NCI-H226 (cell line): ENCODE results near the gene ZNF618.
"Not testable (repeated sequence)": the region's sequence is repeated elsewhere in the genome, so short reads cannot be mapped to it uniquely, and the experiment has no call there.

Experiments used
- DNase-seq: peaks from one replicate; pipeline ENCODE4 v3.0.0-alpha.2; 2015

The ZNF618 gene

GRCh38 chr9:114027159-114027862 is 151.2 kb downstream of the ZNF618 start:
- DNase-seq = no peak

DNA sequence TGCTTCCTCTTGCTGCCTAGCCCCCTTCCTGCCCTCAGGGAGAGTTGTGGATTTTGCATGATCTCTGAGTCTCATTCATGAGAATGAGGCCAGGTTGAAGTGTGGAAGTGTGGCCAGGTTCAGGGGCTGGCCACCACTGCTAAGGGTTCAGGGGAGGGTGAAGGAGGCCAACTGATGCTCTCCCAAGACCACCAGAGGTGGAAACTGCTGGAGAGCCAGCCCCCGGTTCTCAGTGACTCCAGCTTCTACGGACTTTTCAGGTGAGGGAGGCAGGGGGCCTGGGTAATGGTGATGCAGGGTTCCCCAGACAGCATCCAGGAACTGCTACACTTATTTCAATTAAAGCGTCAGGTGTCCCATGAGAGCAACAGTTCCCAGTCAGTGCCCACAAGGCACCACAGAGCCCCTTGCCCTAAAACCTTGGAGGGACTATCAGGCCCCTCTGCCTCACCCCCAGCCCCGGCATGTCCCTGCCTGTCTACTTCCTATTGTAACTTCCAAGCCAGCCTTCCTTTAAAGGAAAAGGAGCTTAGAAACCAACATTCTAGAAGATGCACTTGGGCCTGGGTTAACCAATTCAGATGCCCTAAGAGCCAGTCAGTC is 151.9 kb downstream of the ZNF618 start:
- DNase-seq = no peak

DNA sequence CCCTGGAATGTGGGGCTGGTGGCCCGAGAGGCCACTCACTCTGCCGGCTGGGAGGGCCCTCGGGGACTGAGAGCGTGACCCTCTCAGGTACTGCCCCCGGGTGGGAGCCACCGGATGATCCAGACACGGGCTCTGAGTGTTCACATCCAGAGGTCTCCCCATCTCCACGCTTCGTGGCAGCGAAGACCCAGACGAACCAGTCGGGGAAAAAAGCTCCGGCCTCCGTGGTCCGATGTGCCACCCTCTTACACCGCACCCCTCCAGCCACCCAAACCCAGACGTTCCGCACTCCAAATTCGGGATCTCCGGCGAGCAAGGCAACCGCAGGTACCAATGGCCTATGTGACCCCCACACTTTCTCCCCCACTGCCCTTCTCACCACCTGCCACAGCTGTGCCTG is 152.5 kb downstream of the ZNF618 start:
- no peak for DNase-seq

DNA sequence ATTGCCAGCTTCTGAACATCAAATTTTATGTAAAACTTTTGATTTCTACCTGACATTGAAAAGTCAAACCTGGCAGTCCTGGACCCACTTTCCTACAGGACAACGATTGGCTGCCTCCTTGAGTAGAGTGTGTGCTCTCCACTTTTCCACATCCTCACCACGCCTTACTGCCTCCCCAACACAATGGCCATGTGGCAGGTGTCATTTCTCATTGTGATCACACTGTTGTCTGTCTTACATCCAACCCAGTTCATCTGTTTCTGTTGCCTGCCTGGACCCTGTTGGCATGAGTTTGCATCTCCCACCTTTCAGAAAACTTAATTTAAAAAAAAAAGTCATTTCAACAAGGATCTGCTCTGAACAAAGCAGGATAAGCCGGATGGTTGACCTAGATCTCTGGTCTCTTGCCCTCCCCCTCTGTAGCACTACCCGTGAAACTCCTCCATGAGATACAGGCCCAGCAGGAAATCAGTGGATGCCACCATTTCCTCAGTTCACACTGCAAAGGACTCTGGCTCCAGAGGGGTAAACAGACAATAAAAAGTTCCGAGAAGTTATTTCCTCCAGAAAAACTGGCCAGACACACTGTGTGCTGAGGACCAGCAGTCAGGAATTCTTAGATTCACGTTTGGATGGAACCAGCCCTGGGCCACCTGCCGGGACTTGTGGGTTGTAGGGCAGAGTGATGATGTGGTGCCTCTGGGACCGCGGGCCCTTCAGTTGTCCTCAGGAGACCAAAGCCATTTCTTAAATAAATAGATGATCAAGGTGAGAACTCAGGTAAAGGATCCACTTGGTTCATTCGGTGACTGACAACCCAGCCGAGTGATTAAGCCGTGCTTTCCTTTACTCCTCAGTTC is 153.4 kb downstream of the ZNF618 start:
- no peak for DNase-seq

GRCh38 chr9:114030364-114030763 is 154.3 kb downstream of the ZNF618 start:
- DNase-seq = no peak

DNA sequence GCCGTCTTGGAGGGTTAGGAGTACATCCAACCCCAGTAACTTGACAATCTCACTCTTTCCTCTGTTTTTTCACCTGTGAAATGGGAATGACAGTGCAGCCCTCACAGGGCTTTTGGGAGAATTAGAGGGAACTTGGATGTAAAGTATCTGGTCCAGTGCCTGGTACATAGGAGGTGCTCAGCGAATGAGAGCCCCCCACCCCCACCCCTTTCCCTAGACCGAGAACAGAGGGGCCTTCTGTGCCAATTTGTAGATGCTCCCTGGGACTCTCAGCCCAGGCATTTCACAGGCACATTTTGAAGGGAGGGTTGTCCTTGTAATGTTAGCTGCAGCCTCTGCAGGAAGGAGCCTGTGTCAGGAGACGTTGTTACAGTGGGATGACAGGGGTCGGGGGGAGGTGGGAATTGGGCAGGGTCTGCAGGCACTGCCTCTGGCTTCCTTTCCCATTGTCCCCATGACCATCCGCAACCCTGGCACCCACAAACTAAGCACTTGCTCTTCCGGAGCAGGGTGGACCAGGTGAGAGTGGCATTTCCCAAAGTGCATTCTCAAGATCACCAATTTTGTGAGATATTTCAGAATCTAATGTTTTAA is 155.0 kb downstream of the ZNF618 start:
- no peak for DNase-seq

- DNase-seq = no peak
Measured at GRCh38 chr9:114031948-114032840, 156.1 kb downstream of the ZNF618 start.

- no peak for DNase-seq
Measured at GRCh38 chr9:114033397-114034103, 157.4 kb downstream of the ZNF618 start.

GRCh38 chr9:114034196-114034595 is 158.1 kb downstream of the ZNF618 start:
- DNase-seq = no peak

DNA sequence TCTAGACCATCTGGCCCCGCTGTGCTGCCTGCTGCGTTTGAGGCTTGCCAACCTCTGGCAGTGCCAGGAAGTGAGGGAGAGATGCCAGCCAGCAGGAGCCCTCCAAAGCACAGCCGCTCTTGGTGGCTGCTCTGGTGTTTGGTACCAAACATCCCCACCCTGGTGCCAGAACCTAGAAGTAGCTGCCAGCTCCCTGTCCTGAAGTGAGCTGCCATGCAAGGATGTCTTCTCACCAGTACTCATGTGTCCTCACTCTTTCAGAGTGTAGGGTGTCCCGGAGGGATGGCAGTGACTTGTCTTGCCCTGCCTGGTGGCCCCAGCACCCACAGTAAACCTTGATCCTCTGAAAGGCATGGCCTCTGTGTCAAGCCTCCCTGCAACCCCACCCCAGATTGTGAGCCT is 158.6 kb downstream of the ZNF618 start:
- no peak for DNase-seq

DNA sequence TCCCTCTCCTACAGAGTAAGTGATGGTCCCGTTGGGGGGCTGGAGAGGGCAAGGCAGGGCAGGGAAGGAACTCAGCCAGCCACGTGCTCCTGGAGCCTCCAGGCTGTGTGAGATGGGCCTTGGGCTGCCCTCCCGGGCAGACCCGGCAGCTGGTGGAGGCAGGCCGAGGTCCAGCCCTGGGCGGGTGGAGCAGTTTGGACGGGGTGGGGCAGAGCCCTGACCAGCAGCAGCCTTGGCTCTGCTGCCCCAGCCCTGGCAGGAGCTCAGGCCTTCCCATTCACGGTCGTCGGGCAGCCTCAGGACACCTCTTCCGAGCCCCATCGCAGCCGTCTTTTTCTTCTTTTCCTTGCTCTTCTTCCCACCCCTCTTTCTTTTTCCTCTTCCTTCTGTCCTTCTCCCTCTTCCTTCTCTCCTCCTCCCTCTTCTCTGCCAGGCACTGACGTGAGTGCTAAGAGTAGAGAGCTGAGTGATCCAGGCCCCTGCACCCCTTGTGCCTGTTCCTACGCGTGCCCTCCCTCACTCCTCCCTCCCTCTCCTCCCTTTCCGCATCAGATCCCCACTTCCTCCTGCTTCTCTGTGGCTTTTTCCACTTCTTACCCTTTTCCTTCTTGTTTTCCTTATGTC is 159.2 kb downstream of the ZNF618 start:
- DNase-seq = no peak

GRCh38 chr9:114035845-114036801 is 160.0 kb downstream of the ZNF618 start:
- no peak for DNase-seq

GRCh38 chr9:114037249-114037648 is 161.1 kb downstream of the ZNF618 start:
- DNase-seq = no peak

- DNase-seq = no peak
Measured at GRCh38 chr9:114037961-114038723, 162.0 kb downstream of the ZNF618 start.

- no peak for DNase-seq
Measured at GRCh38 chr9:114038724-114039313, 162.7 kb downstream of the ZNF618 start.

- DNase-seq = no peak
Measured at GRCh38 chr9:114039484-114039883, 163.4 kb downstream of the ZNF618 start.

DNA sequence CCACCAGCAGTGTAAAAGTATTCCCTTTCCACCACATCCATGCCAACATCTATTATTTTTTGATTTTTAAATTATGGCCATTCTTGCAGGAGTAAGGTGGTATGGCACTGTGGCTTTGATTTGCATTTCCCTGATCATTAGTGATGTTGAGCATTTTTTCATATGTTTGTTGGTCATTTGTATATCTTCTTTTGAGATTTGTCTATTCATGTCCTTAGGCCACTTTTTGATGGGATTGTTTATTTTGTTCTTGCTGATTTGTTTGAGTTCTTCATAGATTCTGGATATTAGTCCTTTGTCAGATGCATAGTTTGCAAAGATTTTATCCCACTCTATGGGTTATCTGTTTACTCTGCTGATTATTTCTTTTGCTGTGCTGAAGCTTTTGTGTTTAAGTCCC is 167.6 kb downstream of the ZNF618 start:
- DNase-seq = not testable (repeated sequence)

- no peak for DNase-seq
Measured at GRCh38 chr9:114046237-114046755, 170.2 kb downstream of the ZNF618 start.

DNA sequence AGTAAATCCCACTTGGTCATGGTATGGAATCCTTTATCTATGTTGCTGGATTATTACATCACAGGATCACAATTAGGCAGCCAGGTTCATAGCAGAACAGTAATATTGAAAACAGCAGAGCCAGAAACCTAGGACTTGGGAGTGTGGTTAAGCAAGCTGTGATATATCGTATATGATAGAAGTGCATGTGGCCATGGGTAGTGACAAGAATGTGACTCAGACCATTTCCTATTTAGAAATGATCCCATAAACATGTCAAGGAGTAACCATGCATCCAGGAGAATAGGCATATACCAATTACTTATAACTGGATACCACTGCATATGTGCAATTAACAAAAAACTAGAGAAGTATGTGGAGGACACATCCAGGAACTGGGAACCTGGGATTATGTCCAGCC is 170.8 kb downstream of the ZNF618 start:
- DNase-seq = no peak
